Activated CD4-positive, alpha-beta T cell treated with anti-CD3 and anti-CD28 coated beads, Interleukin-2, amount 10 ng/mL, durations not matched to agents 24 days and 14 days (primary cell): Measurements from ENCODE around the gene ATF7IP. TPM values are rescaled to one million over a fixed set of nuclear protein-coding genes. Genes with fewer than 3 reads are reported as not detected.
A peak's percentile ranks its signal among the peaks of the same experiment; 100 is the strongest.

ENCODE experiments used
- DNase-seq: peaks from one replicate; pipeline ENCODE4 v3.0.0; 2022
- H3K27ac Mint-ChIP-seq: one replicate; pipeline ENCODE4 v1.8.0; 2022; ENCODE audit warnings: mild to moderate bottlenecking, mixed read lengths
- H3K27me3 Mint-ChIP-seq: one replicate; pipeline ENCODE4 v1.8.0; 2022; ENCODE audit warnings: mixed read lengths
- H3K36me3 Mint-ChIP-seq: one replicate; pipeline ENCODE4 v1.8.0; 2022; ENCODE audit warnings: low read depth, mild to moderate bottlenecking, mixed read lengths
- H3K4me1 Mint-ChIP-seq: one replicate; pipeline ENCODE4 v1.8.0; 2021; ENCODE audit warnings: mixed read lengths
- H3K4me3 Mint-ChIP-seq: one replicate; pipeline ENCODE4 v1.8.0; 2022; ENCODE audit warnings: mild to moderate bottlenecking, moderate library complexity, mixed read lengths
- H3K9me3 Mint-ChIP-seq: one replicate; pipeline ENCODE4 v1.8.0; 2021; ENCODE audit warnings: mixed read lengths
- intact Hi-C: fragments of 100-400 bp; cut with micrococcal nuclease; formaldehyde crosslinking; loops from one replicate; pipeline ENCODE4 v1.15.1; 2023
- total RNA-seq: library from RNA; stranded (reverse); gene quantifications from 2 replicates; pipeline ENCODE4 v1.2.3, GENCODE V29; 2022

Gene ATF7IP
- total RNA-seq, 1 donor from 2014 or later: 72.4 TPM

- Mint-ChIP-seq H3K27me3 (no peaks in the 10 kb centered on the region), H3K27ac (no peak overlapping the region), H3K36me3 (peaks cover 30% of the 10 kb centered on the region), H3K4me3 (no peak overlapping the region), H3K4me1 (peaks cover 44% of the 10 kb centered on the region), H3K9me3 (peaks cover 4% of the 10 kb centered on the region)
- DNase-seq: peak; percentile 54
- intact Hi-C loops: no loop called here
These were observed 42.7 kb downstream of the ATF7IP start for GRCh38 chr12:14408208-14408607.

GRCh38 chr12:14410177-14410576 is 44.7 kb downstream of the ATF7IP start:
- H3K27ac Mint-ChIP-seq: no peak overlapping the region
- DNase-seq: no peak
- peaks cover 34% of the 10 kb centered on the region for H3K4me1 Mint-ChIP-seq
- no peaks in the 10 kb centered on the region for H3K27me3 Mint-ChIP-seq
- intact Hi-C loops: loop anchor here (2.0 kb wide), 1 partner anchor 13 kb away; no protein-coding TSS in a partner anchor
- H3K36me3 Mint-ChIP-seq: peaks cover 34% of the 10 kb centered on the region
- peaks cover 4% of the 10 kb centered on the region for H3K9me3 Mint-ChIP-seq
- no peak overlapping the region for H3K4me3 Mint-ChIP-seq

GRCh38 chr12:14410841-14411569 is 45.5 kb downstream of the ATF7IP start:
- DNase-seq: peak; percentile 71
- Mint-ChIP-seq H3K9me3 (peaks cover 4% of the 10 kb centered on the region), H3K4me1 (peaks cover 36% of the 10 kb centered on the region), H3K27me3 (no peaks in the 10 kb centered on the region), H3K4me3 (peak overlapping the region; percentile 43), H3K27ac (peak overlapping the region; percentile 61), H3K36me3 (peaks cover 32% of the 10 kb centered on the region)
- intact Hi-C loops: loop anchor here (2.0 kb wide), 1 partner anchor 14 kb away; no protein-coding TSS in a partner anchor

GRCh38 chr12:14416658-14417057 is 51.2 kb downstream of the ATF7IP start:
- Mint-ChIP-seq H3K4me3 (peak overlapping the region; percentile 36), H3K27ac (peak overlapping the region; percentile 66), H3K4me1 (peaks cover 36% of the 10 kb centered on the region), H3K36me3 (peaks cover 40% of the 10 kb centered on the region), H3K27me3 (no peaks in the 10 kb centered on the region), H3K9me3 (peaks cover 5% of the 10 kb centered on the region)
- DNase-seq: peak; percentile 82
- intact Hi-C loops: loop anchor here (1.0 to 5.0 kb wide), 5 partner anchors 20 to 160 kb away; no protein-coding TSS in a partner anchor

GRCh38 chr12:14417715-14418114 is 52.2 kb downstream of the ATF7IP start:
- intact Hi-C loops: loop anchor here (1.0 to 5.0 kb wide), 4 partner anchors 32 to 178 kb away; no protein-coding TSS in a partner anchor
- Mint-ChIP-seq H3K9me3 (peaks cover 9% of the 10 kb centered on the region), H3K4me3 (peak overlapping the region; percentile 62), H3K36me3 (peaks cover 45% of the 10 kb centered on the region), H3K27ac (peak overlapping the region; percentile 85), H3K27me3 (no peaks in the 10 kb centered on the region), H3K4me1 (peaks cover 37% of the 10 kb centered on the region)
- DNase-seq: peak; percentile 90

GRCh38 chr12:14418451-14418890 is 53.0 kb downstream of the ATF7IP start:
- Mint-ChIP-seq H3K9me3 (peaks cover 12% of the 10 kb centered on the region), H3K27me3 (no peaks in the 10 kb centered on the region), H3K27ac (peak overlapping the region; percentile 37), H3K4me1 (peaks cover 36% of the 10 kb centered on the region), H3K36me3 (peaks cover 48% of the 10 kb centered on the region), H3K4me3 (peak overlapping the region; percentile 49)
- no peak for DNase-seq
- intact Hi-C loops: loop anchor here (1.0 to 5.0 kb wide), 2 partner anchors 34 to 179 kb away; no protein-coding TSS in a partner anchor

- H3K4me1 Mint-ChIP-seq: peaks cover 32% of the 10 kb centered on the region
- DNase-seq: no peak
- intact Hi-C loops: no loop called here
- peaks cover 71% of the 10 kb centered on the region for H3K36me3 Mint-ChIP-seq
- H3K27ac Mint-ChIP-seq: peak overlapping the region; percentile 45
- peaks cover 27% of the 10 kb centered on the region for H3K9me3 Mint-ChIP-seq
- no peak overlapping the region for H3K4me3 Mint-ChIP-seq
- no peaks in the 10 kb centered on the region for H3K27me3 Mint-ChIP-seq
These were observed 57.2 kb downstream of the ATF7IP start for GRCh38 chr12:14422516-14423230.

- Mint-ChIP-seq H3K4me1 (peaks cover 39% of the 10 kb centered on the region), H3K36me3 (peaks cover 87% of the 10 kb centered on the region), H3K9me3 (peaks cover 33% of the 10 kb centered on the region), H3K27ac (no peak overlapping the region), H3K27me3 (no peaks in the 10 kb centered on the region), H3K4me3 (no peak overlapping the region)
- DNase-seq: no peak
- intact Hi-C loops: no loop called here
These were observed 59.1 kb downstream of the ATF7IP start for GRCh38 chr12:14424545-14424944.

- H3K9me3 Mint-ChIP-seq: peaks cover 35% of the 10 kb centered on the region
- H3K36me3 Mint-ChIP-seq: peaks cover 83% of the 10 kb centered on the region
- peaks cover 39% of the 10 kb centered on the region for H3K4me1 Mint-ChIP-seq
- H3K27me3 Mint-ChIP-seq: no peaks in the 10 kb centered on the region
- DNase-seq: no peak
- intact Hi-C loops: no loop called here
- no peak overlapping the region for H3K4me3 Mint-ChIP-seq
- H3K27ac Mint-ChIP-seq: no peak overlapping the region
These were observed 61.3 kb downstream of the ATF7IP start for GRCh38 chr12:14426792-14427191.

- Mint-ChIP-seq H3K9me3 (peaks cover 29% of the 10 kb centered on the region), H3K4me1 (peaks cover 37% of the 10 kb centered on the region), H3K36me3 (peaks cover 78% of the 10 kb centered on the region), H3K4me3 (no peak overlapping the region), H3K27me3 (no peaks in the 10 kb centered on the region), H3K27ac (no peak overlapping the region)
- DNase-seq: no peak
- intact Hi-C loops: no loop called here
These were observed 62.4 kb downstream of the ATF7IP start for GRCh38 chr12:14427929-14428328.

- no peak overlapping the region for H3K27ac Mint-ChIP-seq
- intact Hi-C loops: no loop called here
- H3K27me3 Mint-ChIP-seq: no peaks in the 10 kb centered on the region
- peaks cover 32% of the 10 kb centered on the region for H3K4me1 Mint-ChIP-seq
- H3K36me3 Mint-ChIP-seq: peaks cover 65% of the 10 kb centered on the region
- H3K4me3 Mint-ChIP-seq: no peak overlapping the region
- DNase-seq: no peak
- peaks cover 13% of the 10 kb centered on the region for H3K9me3 Mint-ChIP-seq
These were observed 65.0 kb downstream of the ATF7IP start for GRCh38 chr12:14430394-14430986.

- H3K4me3 Mint-ChIP-seq: no peak overlapping the region
- H3K36me3 Mint-ChIP-seq: peaks cover 67% of the 10 kb centered on the region
- peaks cover 13% of the 10 kb centered on the region for H3K9me3 Mint-ChIP-seq
- intact Hi-C loops: no loop called here
- H3K27me3 Mint-ChIP-seq: no peaks in the 10 kb centered on the region
- H3K4me1 Mint-ChIP-seq: peaks cover 32% of the 10 kb centered on the region
- no peak overlapping the region for H3K27ac Mint-ChIP-seq
- DNase-seq: no peak
These were observed 66.5 kb downstream of the ATF7IP start for GRCh38 chr12:14431975-14432374.

- H3K4me1 Mint-ChIP-seq: peaks cover 14% of the 10 kb centered on the region
- no peaks in the 10 kb centered on the region for H3K27me3 Mint-ChIP-seq
- H3K9me3 Mint-ChIP-seq: peaks cover 7% of the 10 kb centered on the region
- DNase-seq: no peak
- intact Hi-C loops: no loop called here
- H3K4me3 Mint-ChIP-seq: no peak overlapping the region
- H3K36me3 Mint-ChIP-seq: peaks cover 59% of the 10 kb centered on the region
- H3K27ac Mint-ChIP-seq: no peak overlapping the region
These were observed 70.1 kb downstream of the ATF7IP start for GRCh38 chr12:14435627-14436026.
